GM18526 (cell line): ENCODE results near the gene STX3.

Experiments
- POLR2A ChIP-seq: IDR thresholded peaks from 3 replicates; pipeline ENCODE4 v1.6.1; 2011; ENCODE audit not compliant: insufficient read length; ENCODE audit errors: extremely low read depth

STX3 gene

GRCh38 chr11:59754494-59754858, 700 bp upstream of the STX3 start:
- TF ChIP-seq POLR2A, result no peak

GRCh38 chr11:59755701-59756557, 753 bp downstream of the STX3 start:
- TF ChIP-seq POLR2A, result no peak

- TF ChIP-seq POLR2A, result no peak
Observed at GRCh38 chr11:59756558-59756840, 1.3 kb downstream of the STX3 start.

GRCh38 chr11:59756845-59757244, 1.7 kb downstream of the STX3 start:
- TF ChIP-seq POLR2A, result no peak

- TF ChIP-seq POLR2A, result no peak
Observed at GRCh38 chr11:59758401-59759037, 3.3 kb downstream of the STX3 start.

GRCh38 chr11:59759900-59760299, 4.7 kb downstream of the STX3 start:
- TF ChIP-seq POLR2A, result no peak

- no peak for TF ChIP-seq POLR2A
Observed at GRCh38 chr11:59760771-59761170, 5.6 kb downstream of the STX3 start.

- TF ChIP-seq POLR2A, result no peak
Observed at GRCh38 chr11:59761993-59762392, 6.8 kb downstream of the STX3 start.

GRCh38 chr11:59765068-59765735, 10.0 kb downstream of the STX3 start:
- TF ChIP-seq POLR2A, result no peak

- TF ChIP-seq POLR2A, result no peak
Observed at GRCh38 chr11:59766542-59767224, 11.5 kb downstream of the STX3 start.

GRCh38 chr11:59767225-59767611, 12.0 kb downstream of the STX3 start:
- TF ChIP-seq POLR2A, result no peak

- TF ChIP-seq POLR2A, result no peak
Observed at GRCh38 chr11:59769111-59769510, 13.9 kb downstream of the STX3 start.

GRCh38 chr11:59769828-59770227, 14.7 kb downstream of the STX3 start:
- TF ChIP-seq POLR2A, result no peak

- TF ChIP-seq POLR2A, result no peak
Observed at GRCh38 chr11:59770319-59770718, 15.1 kb downstream of the STX3 start.

- no peak for TF ChIP-seq POLR2A
Observed at GRCh38 chr11:59770869-59771268, 15.7 kb downstream of the STX3 start.

- TF ChIP-seq POLR2A, result no peak
Observed at GRCh38 chr11:59771605-59772004, 16.4 kb downstream of the STX3 start.
